H9 (cell line): ENCODE measurements around the gene LDHD. TPM values are rescaled to one million over a fixed set of nuclear protein-coding genes. Genes with fewer than 3 reads are reported as not detected.

Experiments used
- DNase-seq: peaks from one replicate; pipeline ENCODE4 v3.0.0-alpha.2; 2017
- H2AFZ ChIP-seq: one replicate; pipeline ENCODE4 v1.6.1; 2013; ENCODE audit warnings: mild to moderate bottlenecking, low read length, control low read depth, moderate library complexity
- H2AK5ac ChIP-seq: 2 replicates; pipeline ENCODE4 v1.6.1; 2013; ENCODE audit warnings: low read length, control low read depth, mixed read lengths; ENCODE audit not compliant: insufficient read length
- H2BK120ac ChIP-seq: one replicate; pipeline ENCODE4 v1.6.1; 2013; ENCODE audit warnings: low read depth, mild to moderate bottlenecking, low read length, control low read depth, inconsistent platforms; ENCODE audit not compliant: poor library complexity, severe bottlenecking
- H2BK12ac ChIP-seq: 2 replicates; pipeline ENCODE4 v1.6.1; 2013; ENCODE audit warnings: low read length, control low read depth, mixed read lengths, low read depth; ENCODE audit not compliant: insufficient read length
- H2BK15ac ChIP-seq: 2 replicates; pipeline ENCODE4 v1.6.1; 2013; ENCODE audit warnings: low read depth, low read length, control low read depth
- H2BK20ac ChIP-seq: one replicate; pipeline ENCODE4 v1.6.1; 2013; ENCODE audit warnings: low read depth, mild to moderate bottlenecking, low read length, control low read depth, inconsistent platforms; ENCODE audit not compliant: poor library complexity, severe bottlenecking
- H2BK5ac ChIP-seq: 2 replicates; pipeline ENCODE4 v1.6.1; 2013; ENCODE audit warnings: low read length, control low read depth, mixed read lengths; ENCODE audit not compliant: insufficient read length
- H3K14ac ChIP-seq: 2 replicates; pipeline ENCODE4 v1.6.1; 2013; ENCODE audit warnings: low read length, control low read depth; ENCODE audit not compliant: insufficient read depth
- H3K18ac ChIP-seq: 2 replicates; pipeline ENCODE4 v1.6.1; 2013; ENCODE audit warnings: low read depth, mild to moderate bottlenecking, mixed read lengths, low read length, control low read depth; ENCODE audit not compliant: insufficient read length
- H3K23ac ChIP-seq: 2 replicates; pipeline ENCODE4 v1.6.1; 2013; ENCODE audit warnings: low read length, control low read depth, mixed read lengths, low read depth; ENCODE audit not compliant: insufficient read length
- H3K23me2 ChIP-seq: 2 replicates; pipeline ENCODE4 v1.6.1; 2013; ENCODE audit warnings: low read depth, mild to moderate bottlenecking, mixed read lengths, low read length, control low read depth; ENCODE audit not compliant: insufficient read length, poor library complexity, severe bottlenecking
- H3K27ac ChIP-seq: 2 replicates; pipeline ENCODE4 v1.5.1; 2013; ENCODE audit warnings: low read length, control low read depth, mixed read lengths, low read depth; ENCODE audit not compliant: insufficient read length
- H3K27me3 ChIP-seq: 2 replicates; pipeline ENCODE4 v1.6.1; 2013; ENCODE audit warnings: low read length, control low read depth, inconsistent platforms; ENCODE audit not compliant: insufficient read depth
- H3K4ac ChIP-seq: 2 replicates; pipeline ENCODE4 v1.6.1; 2013; ENCODE audit warnings: low read depth, mild to moderate bottlenecking, control low read depth, inconsistent platforms, low read length, moderate library complexity
- H3K4me1 ChIP-seq: 2 replicates; pipeline ENCODE4 v1.6.1; 2013; ENCODE audit warnings: low read length, control low read depth, inconsistent platforms; ENCODE audit not compliant: insufficient read depth
- H3K4me2 ChIP-seq: 2 replicates; pipeline ENCODE4 v1.6.1; 2013; ENCODE audit warnings: low read length, control low read depth, mixed read lengths; ENCODE audit not compliant: insufficient read length, insufficient read depth
- H3K56ac ChIP-seq: 2 replicates; pipeline ENCODE4 v1.6.1; 2013; ENCODE audit warnings: low read depth, mild to moderate bottlenecking, mixed read lengths, low read length, control low read depth; ENCODE audit not compliant: insufficient read length
- H3K79me1 ChIP-seq: 2 replicates; pipeline ENCODE4 v1.6.1; 2013; ENCODE audit warnings: low read depth, mild to moderate bottlenecking, moderate library complexity, low read length, control low read depth, inconsistent platforms; ENCODE audit not compliant: insufficient read depth, poor library complexity, severe bottlenecking
- H3K79me2 ChIP-seq: 2 replicates; pipeline ENCODE4 v1.6.1; 2013; ENCODE audit warnings: low read length, control low read depth, inconsistent platforms; ENCODE audit not compliant: insufficient read depth
- H3K9ac ChIP-seq: 2 replicates; pipeline ENCODE4 v1.6.1; 2013; ENCODE audit warnings: low read length, control low read depth, mixed read lengths; ENCODE audit not compliant: insufficient read length; ENCODE audit errors: extremely low read depth
- H3K9me3 ChIP-seq: one replicate; pipeline ENCODE4 v1.6.1; 2013; ENCODE audit warnings: low read depth, low read length, inconsistent platforms; ENCODE audit not compliant: control insufficient read depth
- H3T11ph ChIP-seq: one replicate; pipeline ENCODE4 v1.6.1; 2013; ENCODE audit warnings: mild to moderate bottlenecking, low read length, control low read depth, inconsistent platforms
- H4K20me1 ChIP-seq: one replicate; pipeline ENCODE4 v1.6.1; 2013; ENCODE audit not compliant: control insufficient read depth, insufficient read length, insufficient read depth
- H4K5ac ChIP-seq: 2 replicates; pipeline ENCODE4 v1.6.1; 2013; ENCODE audit warnings: low read depth, mild to moderate bottlenecking, mixed read lengths, low read length, control low read depth; ENCODE audit not compliant: insufficient read length
- H4K8ac ChIP-seq: replicated peaks from 2 replicates; pipeline ENCODE4 v1.6.1; 2013; ENCODE audit warnings: low read length, control low read depth, mixed read lengths, low read depth; ENCODE audit not compliant: insufficient read length
- H4K91ac ChIP-seq: 2 replicates; pipeline ENCODE4 v1.6.1; 2013; ENCODE audit warnings: low read depth, mild to moderate bottlenecking, moderate library complexity, mixed read lengths, low read length, control low read depth; ENCODE audit not compliant: insufficient read length
- H3K27ac Mint-ChIP-seq, 3 experiments: 2 replicates in 2 of 3; 3 replicates in 1 of 3; pipeline ENCODE4 v1.8.0; 2020 to 2021; ENCODE audit warnings: mixed read lengths in 3 of 3, mild to moderate bottlenecking in 1 of 3, moderate library complexity in 1 of 3
- H3K27me3 Mint-ChIP-seq: 2 replicates; pipeline ENCODE4 v1.8.0; 2021; ENCODE audit warnings: low read depth, mild to moderate bottlenecking, moderate library complexity, mixed read lengths
- H3K36me3 Mint-ChIP-seq, 3 experiments: 2 replicates in 2 of 3; 3 replicates in 1 of 3; pipeline ENCODE4 v1.8.0; 2020 to 2021; ENCODE audit warnings: low read depth in 3 of 3, mixed read lengths in 3 of 3; ENCODE audit not compliant: insufficient read depth in 1 of 3
- H3K4me1 Mint-ChIP-seq, 2 experiments: 2 replicates each; pipeline ENCODE4 v1.8.0; 2020; ENCODE audit warnings: mixed read lengths in 2 of 2
- H3K4me3 Mint-ChIP-seq, 2 experiments: 2 replicates in 1 of 2; 3 replicates in 1 of 2; pipeline ENCODE4 v1.8.0; 2020 to 2021; ENCODE audit warnings: mild to moderate bottlenecking in 2 of 2, mixed read lengths in 2 of 2, moderate library complexity in 1 of 2
- H3K9me3 Mint-ChIP-seq, 2 experiments: 2 replicates in 1 of 2; 3 replicates in 1 of 2; pipeline ENCODE4 v1.8.0; 2020; ENCODE audit warnings: mild to moderate bottlenecking in 2 of 2, mixed read lengths in 2 of 2, moderate library complexity in 1 of 2
- CTCF ChIP-seq: fragments of 200-600 bp; sonication (generic); conservative IDR thresholded peaks from 3 replicates; pipeline ENCODE4 v1.8.0; 2021; ENCODE audit warnings: antibody characterized with exemption, mild to moderate bottlenecking
- WGBS: extraction: QIAGEN DNeasy Blood & Tissue Kit; methylation state at CpG from one replicate; pipeline ENCODE4 v1.1.7; 2013; ENCODE audit warnings: missing lambda C conversion rate, low lambda C conversion rate, mixed read lengths; ENCODE audit not compliant: insufficient read length; ENCODE audit errors: extremely low coverage; 5-methylcytosine and 5-hydroxymethylcytosine counted together
- total RNA-seq: library from RNA; stranded (reverse); gene quantifications from 2 replicates; pipeline ENCODE4 v1.2.1, GENCODE V29; 2021

Gene LDHD
- total RNA-seq, 1 experiment from 2014 or later: 14.7 TPM

GRCh38 chr16:75151798-75152197, 35.2 kb upstream of the LDHD start:
- H2AFZ ChIP-seq: no peak overlapping the region
- TF ChIP-seq CTCF: no peak
- no peak overlapping the region for H3K18ac ChIP-seq
- no peak overlapping the region for H4K8ac ChIP-seq
- H3K23ac ChIP-seq: no peak overlapping the region
- no peak for DNase-seq
- no peak overlapping the region for H3T11ph ChIP-seq
- H2BK5ac ChIP-seq: no peak overlapping the region
- H4K91ac ChIP-seq: no peak overlapping the region
- WGBS: no CpG with 5 or more reads among the region's 2 CpGs
- no peak overlapping the region for H3K27ac ChIP-seq
- H3K9me3 Mint-ChIP-seq: peaks cover 25 to 33% of the 10 kb centered on the region in 2 experiments
- no peak overlapping the region for H3K4me2 ChIP-seq
- H3K4me1 ChIP-seq: no peaks in the 10 kb centered on the region
- no peak overlapping the region for H3K4ac ChIP-seq
- H3K56ac ChIP-seq: no peak overlapping the region
- peaks cover 2% of the 10 kb centered on the region for H3K23me2 ChIP-seq
- H3K36me3 Mint-ChIP-seq: peaks cover 58 to 66% (median 61%) of the 10 kb centered on the region in 3 experiments
- H3K79me1 ChIP-seq: peaks cover 2% of the 10 kb centered on the region
- no peak overlapping the region for H2BK20ac ChIP-seq
- no peak overlapping the region for H3K14ac ChIP-seq
- no peaks in the 10 kb centered on the region for H3K27me3 Mint-ChIP-seq
- H3K4me1 Mint-ChIP-seq: peaks cover 0 to 7% of the 10 kb centered on the region in 2 experiments; a peak in 3 of 4 replicates
- no peak overlapping the region for H2BK15ac ChIP-seq
- no peak overlapping the region for H2AK5ac ChIP-seq
- no peaks in the 10 kb centered on the region for H3K9me3 ChIP-seq
- H2BK120ac ChIP-seq: no peak overlapping the region
- H3K9ac ChIP-seq: no peak overlapping the region
- no peak overlapping the region for H2BK12ac ChIP-seq
- no peak overlapping the region for H4K5ac ChIP-seq
- peaks cover 7% of the 10 kb centered on the region for H3K79me2 ChIP-seq
- no peak overlapping the region for H3K4me3 Mint-ChIP-seq
- no peaks in the 10 kb centered on the region for H3K27me3 ChIP-seq
- no peaks in the 10 kb centered on the region for H4K20me1 ChIP-seq
- H3K27ac Mint-ChIP-seq: no peak overlapping the region
